Activated CD4-positive, alpha-beta memory T cell treated with anti-CD3 and anti-CD28 coated beads for 36 hours (primary cell): ENCODE data around the gene POLQ. TPM values are rescaled to one million over a fixed set of nuclear protein-coding genes. Genes with fewer than 3 reads are reported as not detected.
A peak's percentile ranks its signal among the peaks of the same experiment; 100 is the strongest.
"Not testable (repeated sequence)": the region's sequence is repeated elsewhere in the genome, so short reads cannot be mapped to it uniquely, and the experiment has no call there.

Experiments
- CTCF ChIA-PET: fragments of 350-600 bp; sonication (Branson Sonifier 250); formaldehyde crosslinking; loops from one replicate; lab custom pipeline; 2021; ENCODE audit warnings: antibody characterized with exemption, inconsistent platforms; lab: Charles Lee
- POLR2A ChIA-PET: fragments of 350-600 bp; sonication (Branson Sonifier 250); formaldehyde crosslinking; loops from one replicate; lab custom pipeline; 2021; ENCODE audit warnings: antibody characterized with exemption; lab: Charles Lee
- DNase-seq: peaks from one replicate; pipeline ENCODE4 v3.0.0-alpha.2; 2020
- H3K27ac Mint-ChIP-seq: one replicate; pipeline ENCODE4 v1.8.0; 2021; ENCODE audit warnings: mixed read lengths
- H3K27me3 Mint-ChIP-seq: one replicate; pipeline ENCODE4 v1.8.0; 2021; ENCODE audit warnings: mixed read lengths
- H3K36me3 Mint-ChIP-seq: one replicate; pipeline ENCODE4 v1.8.0; 2021; ENCODE audit warnings: mixed read lengths
- H3K4me1 Mint-ChIP-seq: one replicate; pipeline ENCODE4 v1.8.0; 2021; ENCODE audit warnings: low read depth, mixed read lengths
- H3K4me3 Mint-ChIP-seq: one replicate; pipeline ENCODE4 v1.8.0; 2021; ENCODE audit warnings: mild to moderate bottlenecking, mixed read lengths
- H3K9me3 Mint-ChIP-seq: one replicate; pipeline ENCODE4 v1.8.0; 2021; ENCODE audit warnings: mixed read lengths
- intact Hi-C: fragments of 100-400 bp; cut with micrococcal nuclease; formaldehyde crosslinking; loops from one replicate; pipeline ENCODE4 v1.15.1; 2023
- total RNA-seq, 2 experiments: library from RNA; stranded (reverse); gene quantifications; one replicate each; pipeline ENCODE4 v1.2.3, GENCODE V29; 2021

POLQ gene
- 10 to 100 TPM; 23.9 to 25.1 TPM for total RNA-seq

DNA sequence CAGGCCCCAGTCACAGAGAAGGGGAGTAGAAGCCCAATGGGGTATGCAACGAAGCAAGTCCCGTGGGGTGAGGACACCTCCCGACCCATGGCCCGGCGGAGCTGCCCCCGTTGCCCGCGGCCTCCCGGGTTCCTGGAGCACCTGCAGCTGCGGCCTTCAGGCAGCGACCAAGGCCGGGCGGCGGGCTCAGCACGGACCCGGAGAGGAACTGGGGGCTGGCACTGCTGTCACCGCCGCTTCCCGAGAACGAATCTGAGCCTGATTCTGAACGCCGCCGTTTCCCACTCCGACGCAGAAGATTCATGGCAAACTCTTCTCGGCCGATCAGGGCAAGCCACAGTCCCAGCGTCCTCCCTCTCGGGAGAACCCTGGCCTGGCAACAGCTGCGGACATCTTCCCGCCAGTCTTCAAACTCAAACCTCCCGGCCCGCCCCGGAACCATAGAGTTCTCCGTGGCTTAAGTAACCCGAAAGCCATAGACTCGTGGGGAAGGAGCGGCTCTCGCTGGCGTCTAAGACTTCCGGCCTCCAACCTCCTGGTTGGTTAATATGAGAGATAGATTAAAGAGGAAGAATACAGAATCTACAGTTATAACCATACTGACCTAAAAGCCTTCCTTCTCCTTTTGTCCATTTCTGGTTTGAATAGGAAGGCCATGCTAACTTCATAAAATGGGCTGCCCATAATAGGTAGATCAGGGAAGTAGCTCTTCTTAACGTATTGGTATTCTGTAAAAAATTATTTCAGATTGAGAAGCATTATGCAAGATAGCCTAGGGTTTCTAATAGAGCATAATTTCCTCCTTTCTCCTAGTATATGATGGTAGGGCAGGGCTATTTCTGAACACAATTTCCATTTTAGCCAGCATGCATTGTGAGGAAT is at the start of gene POLQ:
Gene POLQ, minus strand, starts transcription at position 415 of the 882 bp plus-strand sequence. Its CDS starts 111 bp downstream, at position 304.
- Mint-ChIP-seq H3K9me3 (no peaks in the 10 kb centered on the region), H3K27me3 (no peaks in the 10 kb centered on the region), H3K36me3 (peaks cover 23% of the 10 kb centered on the region), H3K27ac (peak within 1 kb of the TSS; percentile 92), H3K4me3 (peak within 1 kb of the TSS; percentile 86), H3K4me1 (peaks cover 6% of the 10 kb centered on the region)
- ChIA-PET CTCF (interaction anchor here (0.5 to 4.4 kb wide), 13 partner anchors 16 to 1522 kb away, joined by 3 to 28 read pairs (median 6); partner anchors contain the start of genes FAM162A, HCLS1, PDIA5 and SEMA5B), POLR2A (interaction anchor here (0.9 to 1.0 kb wide), 2 partner anchors 289 to 1134 kb away, joined by 3 read pairs; partner anchors contain the start of genes EAF2 and IQCB1)
- DNase-seq: peak; percentile 93
- intact Hi-C loops: loop anchor here (1.0 to 10.0 kb wide), 14 partner anchors 114 to 1481 kb away; partner anchors contain the start of genes EAF2, FAM162A, GOLGB1 and HCLS1

DNA sequence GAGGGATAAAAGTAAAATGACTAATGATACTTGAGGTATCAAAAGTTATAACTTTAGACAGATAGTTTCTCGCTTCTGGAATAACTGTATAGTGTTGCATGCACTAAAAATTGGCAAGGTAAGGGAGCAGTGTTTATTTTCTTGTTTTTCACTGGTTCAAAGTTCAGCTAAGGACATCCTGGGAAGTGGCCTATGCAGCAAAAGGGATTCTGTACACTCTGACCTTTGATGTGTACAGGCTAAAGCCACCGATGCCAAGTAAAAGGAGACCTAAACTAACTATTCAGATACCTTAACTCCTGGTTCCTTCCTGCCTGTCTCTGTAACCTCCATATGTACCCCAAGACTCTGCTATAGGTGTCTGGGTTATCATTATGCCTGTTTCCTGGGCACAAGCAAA is 49.1 kb upstream of the POLQ start:
- DNase-seq: no peak
- intact Hi-C loops: no loop called here
- H3K9me3 Mint-ChIP-seq: no peaks in the 10 kb centered on the region
- ChIA-PET POLR2A (no interaction called here), CTCF (no interaction called here)
- no peaks in the 10 kb centered on the region for H3K36me3 Mint-ChIP-seq
- H3K27ac Mint-ChIP-seq: no peak overlapping the region
- no peak overlapping the region for H3K4me3 Mint-ChIP-seq
- no peaks in the 10 kb centered on the region for H3K4me1 Mint-ChIP-seq
- H3K27me3 Mint-ChIP-seq: no peaks in the 10 kb centered on the region

DNA sequence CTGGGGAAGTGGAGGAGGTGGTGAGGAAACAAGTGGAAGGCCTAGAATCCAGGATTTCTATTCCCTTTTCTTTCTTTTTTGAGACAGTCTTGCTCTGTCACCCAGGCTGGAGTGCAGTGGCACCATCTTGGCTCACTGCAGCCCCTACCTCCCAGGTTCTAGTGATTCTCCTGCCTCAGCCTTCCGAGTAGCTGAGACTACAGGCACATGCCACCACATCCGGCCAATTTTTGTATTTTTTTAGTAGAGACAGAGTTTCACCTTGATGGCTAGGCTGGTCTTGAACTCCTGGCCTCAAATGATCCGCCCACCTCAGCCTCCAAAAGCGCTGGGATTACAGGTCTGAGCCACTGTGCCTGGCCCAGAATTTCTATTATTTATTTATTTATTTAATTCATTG is 48.0 kb upstream of the POLQ start:
- H3K27ac Mint-ChIP-seq, H3K36me3 Mint-ChIP-seq, H3K27me3 Mint-ChIP-seq, H3K4me1 Mint-ChIP-seq, DNase-seq, POLR2A ChIA-PET, intact Hi-C loops, CTCF ChIA-PET, H3K9me3 Mint-ChIP-seq, H3K4me3 Mint-ChIP-seq: not testable (repeated sequence)

DNA sequence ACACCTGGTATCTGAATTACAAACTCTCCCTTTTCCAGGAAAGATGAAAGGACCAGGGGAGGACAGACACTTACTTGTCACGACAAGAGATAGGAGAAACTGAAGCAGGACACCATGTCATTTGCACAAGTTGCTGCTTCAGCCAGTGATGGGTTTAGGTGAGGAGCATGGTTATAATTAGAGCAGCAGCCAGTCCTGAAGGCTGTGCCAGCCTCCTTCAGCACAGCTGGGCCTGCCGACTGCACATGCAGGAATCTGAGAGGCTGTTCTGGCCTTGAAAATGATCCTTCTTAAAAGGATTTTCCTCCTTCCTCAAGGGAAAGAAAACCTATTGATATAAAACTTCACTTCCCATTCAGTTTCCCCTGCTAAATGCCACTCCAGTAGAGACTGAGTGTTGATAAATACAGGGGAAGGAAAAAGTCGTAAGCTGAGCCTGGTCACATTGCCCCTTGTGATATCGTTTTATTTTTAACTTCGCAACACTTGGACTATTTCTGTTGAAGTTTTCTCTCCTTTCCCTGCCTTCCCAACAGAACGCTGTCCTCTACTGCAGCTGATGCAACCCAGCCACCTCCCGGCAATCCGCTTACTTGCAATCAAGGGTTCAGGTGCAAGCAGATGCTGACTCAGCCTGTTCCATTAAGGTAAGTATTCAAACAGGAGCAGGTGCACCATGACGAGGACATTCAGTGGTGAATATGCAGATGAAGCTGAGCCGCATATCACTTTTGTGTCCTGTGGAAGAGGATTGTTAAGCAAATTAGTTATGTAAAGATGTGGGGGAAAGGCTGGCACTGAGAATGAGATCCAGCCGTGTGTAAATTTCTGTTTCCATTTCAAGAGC is 47.3 kb upstream of the POLQ start, which contains the start of gene FBXO40:
Gene FBXO40, plus strand, starts transcription at position 524 of the 847 bp plus-strand sequence. CDS start 27,197 bp downstream, outside the sequence.
- intact Hi-C loops: no loop called here
- no peaks in the 10 kb centered on the region for H3K27me3 Mint-ChIP-seq
- no peak for DNase-seq
- no peaks in the 10 kb centered on the region for H3K9me3 Mint-ChIP-seq
- CTCF ChIA-PET: no interaction called here
- POLR2A ChIA-PET: no interaction called here
- H3K4me3 Mint-ChIP-seq: no peak within 1 kb of the TSS
- H3K27ac Mint-ChIP-seq: no peak within 1 kb of the TSS
- H3K36me3 Mint-ChIP-seq: no peaks in the 10 kb centered on the region
- no peaks in the 10 kb centered on the region for H3K4me1 Mint-ChIP-seq

DNA sequence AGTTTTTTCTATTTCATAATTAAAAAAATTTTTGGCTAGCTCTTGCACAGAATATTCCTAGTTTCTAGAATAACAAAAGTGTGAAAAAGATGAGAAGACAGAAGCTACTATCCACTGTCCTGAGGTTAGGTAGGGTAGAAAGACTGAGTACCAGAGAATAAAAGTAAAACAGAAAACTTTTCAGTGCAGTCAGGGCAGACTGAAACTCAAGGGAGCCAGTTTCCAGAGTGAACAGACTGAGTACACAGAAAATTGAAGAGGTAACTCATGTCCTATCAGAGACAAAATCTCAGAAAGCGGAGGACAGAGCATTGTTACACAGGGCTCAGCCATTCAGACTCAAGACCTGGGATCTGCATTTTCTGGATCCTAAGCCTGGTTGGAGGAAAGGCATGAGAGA is 38.6 kb upstream of the POLQ start:
- CTCF ChIA-PET: no interaction called here

DNA sequence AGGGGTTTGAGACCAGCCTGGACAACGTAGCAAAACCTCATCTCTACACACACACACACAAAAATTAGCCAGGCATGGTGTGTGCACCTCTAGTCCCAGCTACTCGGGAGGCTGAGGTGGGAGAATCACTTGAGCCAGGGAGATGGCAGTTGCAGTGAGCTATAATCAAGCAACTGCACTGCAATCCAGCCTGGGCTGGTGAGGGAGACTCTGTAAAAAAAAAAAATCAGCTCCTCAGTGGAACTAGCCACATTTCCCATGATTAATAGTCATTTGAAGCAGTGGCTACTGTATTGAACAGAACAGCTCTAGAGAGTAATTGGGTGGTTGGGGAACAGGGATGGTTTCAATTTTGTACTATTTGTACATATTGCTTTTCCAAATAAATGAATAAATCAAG is 35.9 kb upstream of the POLQ start:
- no peak for DNase-seq
- Mint-ChIP-seq H3K9me3 (no peaks in the 10 kb centered on the region), H3K36me3 (no peaks in the 10 kb centered on the region), H3K4me3 (no peak overlapping the region), H3K4me1 (no peaks in the 10 kb centered on the region), H3K27ac (no peak overlapping the region), H3K27me3 (peaks cover 4% of the 10 kb centered on the region)
- intact Hi-C loops: no loop called here
- ChIA-PET CTCF (no interaction called here), POLR2A (interaction anchor here (0.5 kb wide), 1 partner anchor 24 kb away, joined by 3 read pairs; no protein-coding TSS in a partner anchor)

More for the DNA sequence above, 38.6 kb upstream of the POLQ start:
- DNase-seq: no peak
- Mint-ChIP-seq H3K27me3 (peaks cover 4% of the 10 kb centered on the region), H3K4me1 (no peaks in the 10 kb centered on the region), H3K36me3 (no peaks in the 10 kb centered on the region), H3K4me3 (no peak overlapping the region), H3K27ac (no peak overlapping the region), H3K9me3 (no peaks in the 10 kb centered on the region)
- POLR2A ChIA-PET: no interaction called here
- intact Hi-C loops: no loop called here

DNA sequence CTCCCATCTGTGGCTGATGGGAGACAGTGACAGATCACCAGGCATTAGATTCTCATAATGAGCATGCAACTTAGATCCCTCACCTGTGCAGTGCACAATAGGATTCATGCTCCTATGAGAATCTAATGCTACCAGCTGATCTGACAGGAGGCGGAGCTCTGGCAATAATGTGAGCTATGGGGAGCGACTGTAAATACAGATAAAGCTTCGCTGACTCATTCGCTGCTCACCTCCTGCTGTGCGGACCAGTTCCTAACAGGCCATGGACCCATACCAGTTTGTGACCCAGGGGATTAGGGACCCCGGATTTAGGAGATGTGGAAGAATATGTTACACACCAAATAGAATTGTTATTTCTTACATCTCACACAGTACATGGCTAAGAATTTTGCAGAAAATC is 28.7 kb upstream of the POLQ start:
- POLR2A ChIA-PET: no interaction called here
- no peak overlapping the region for H3K27ac Mint-ChIP-seq
- H3K27me3 Mint-ChIP-seq: no peaks in the 10 kb centered on the region

DNA sequence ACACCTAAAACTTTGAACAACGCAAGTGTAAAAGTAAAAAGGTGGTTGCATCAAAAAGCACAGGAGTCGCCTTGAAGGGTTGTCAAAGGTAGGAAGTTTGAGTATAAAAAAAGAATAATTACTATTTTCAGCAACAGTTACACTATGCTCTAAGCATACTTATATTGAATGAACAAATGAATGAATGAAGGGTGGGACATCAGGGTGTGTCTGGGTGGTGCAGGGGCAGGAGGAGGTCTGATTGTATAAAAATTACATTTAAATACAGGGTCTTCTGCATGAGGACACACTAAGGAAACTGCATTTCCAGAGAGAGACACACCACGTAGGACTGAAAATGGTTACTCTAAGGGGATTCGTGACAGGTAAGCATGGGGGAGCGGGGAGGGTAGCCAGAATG is 21.9 kb upstream of the POLQ start, which contains the start of gene ARGFX:
Gene ARGFX, plus strand, starts transcription at position 301 of the 400 bp plus-strand sequence. CDS start 2,765 bp downstream, outside the sequence.
- H3K36me3 Mint-ChIP-seq: no peaks in the 10 kb centered on the region
- ChIA-PET POLR2A (no interaction called here), CTCF (no interaction called here)
- H3K9me3 Mint-ChIP-seq: no peaks in the 10 kb centered on the region
- no peak within 1 kb of the TSS for H3K4me3 Mint-ChIP-seq
- H3K4me1 Mint-ChIP-seq: no peaks in the 10 kb centered on the region
- intact Hi-C loops: no loop called here
- no peaks in the 10 kb centered on the region for H3K27me3 Mint-ChIP-seq
- no peak for DNase-seq
- no peak within 1 kb of the TSS for H3K27ac Mint-ChIP-seq

More for the DNA sequence above, 28.7 kb upstream of the POLQ start:
- Mint-ChIP-seq H3K4me3 (no peak overlapping the region), H3K36me3 (no peaks in the 10 kb centered on the region), H3K9me3 (no peaks in the 10 kb centered on the region), H3K4me1 (no peaks in the 10 kb centered on the region)
- CTCF ChIA-PET: no interaction called here
- DNase-seq: no peak
- intact Hi-C loops: no loop called here

DNA sequence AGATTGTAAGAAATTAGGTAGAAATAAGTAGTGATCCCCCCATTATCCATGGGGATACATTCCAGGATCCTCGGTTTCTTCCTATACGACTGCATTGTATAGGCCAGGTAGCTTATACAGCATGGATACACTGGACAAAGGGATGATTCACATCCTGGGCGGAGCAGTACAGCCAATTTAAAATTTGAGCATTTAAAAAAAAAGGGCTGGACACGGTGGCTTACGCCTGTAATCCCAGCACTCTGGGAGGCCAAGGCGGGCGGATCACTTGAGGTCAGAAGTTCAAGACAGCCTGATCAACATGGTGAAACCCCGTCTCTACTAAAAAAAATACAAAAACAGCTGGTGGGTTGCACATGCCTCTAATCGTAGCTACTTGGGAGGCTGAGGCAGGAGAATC is 21.0 kb upstream of the POLQ start:
- H3K9me3 Mint-ChIP-seq: no peaks in the 10 kb centered on the region
- POLR2A ChIA-PET: no interaction called here
- no peak overlapping the region for H3K4me3 Mint-ChIP-seq

DNA sequence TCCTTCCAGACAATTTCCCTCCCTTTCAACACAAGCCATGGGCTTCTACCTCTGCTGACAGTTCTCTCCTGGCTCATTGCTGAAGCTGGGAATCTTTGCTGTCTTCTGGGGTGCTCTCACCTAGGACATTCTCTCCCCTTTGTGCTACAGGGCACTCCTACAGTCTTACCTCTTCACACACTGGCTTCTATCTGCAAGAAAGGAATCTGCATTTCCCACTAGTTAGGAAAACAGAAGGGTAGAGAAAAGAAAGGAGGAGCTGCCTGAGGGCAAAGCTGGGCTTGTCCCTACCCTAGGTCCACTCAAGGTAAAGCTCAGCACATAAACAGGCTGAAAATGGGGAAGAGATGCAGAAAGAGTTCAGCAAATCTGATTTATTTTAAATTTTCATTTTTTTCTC is 16.4 kb upstream of the POLQ start:
- intact Hi-C loops: no loop called here
- ChIA-PET POLR2A (no interaction called here), CTCF (interaction anchor here (0.7 kb wide), 1 partner anchor 16 kb away, joined by 3 read pairs; the partner anchor contains the start of gene POLQ)
- Mint-ChIP-seq H3K4me3 (no peak overlapping the region), H3K9me3 (no peaks in the 10 kb centered on the region), H3K27ac (no peak overlapping the region), H3K4me1 (no peaks in the 10 kb centered on the region), H3K27me3 (peaks cover 5% of the 10 kb centered on the region), H3K36me3 (no peaks in the 10 kb centered on the region)
- DNase-seq: no peak

More for the DNA sequence above, 21.0 kb upstream of the POLQ start:
- CTCF ChIA-PET: no interaction called here
- H3K27me3 Mint-ChIP-seq: peaks cover 3% of the 10 kb centered on the region
- no peak overlapping the region for H3K27ac Mint-ChIP-seq
- no peaks in the 10 kb centered on the region for H3K4me1 Mint-ChIP-seq
- no peak for DNase-seq
- intact Hi-C loops: no loop called here
- H3K36me3 Mint-ChIP-seq: no peaks in the 10 kb centered on the region

DNA sequence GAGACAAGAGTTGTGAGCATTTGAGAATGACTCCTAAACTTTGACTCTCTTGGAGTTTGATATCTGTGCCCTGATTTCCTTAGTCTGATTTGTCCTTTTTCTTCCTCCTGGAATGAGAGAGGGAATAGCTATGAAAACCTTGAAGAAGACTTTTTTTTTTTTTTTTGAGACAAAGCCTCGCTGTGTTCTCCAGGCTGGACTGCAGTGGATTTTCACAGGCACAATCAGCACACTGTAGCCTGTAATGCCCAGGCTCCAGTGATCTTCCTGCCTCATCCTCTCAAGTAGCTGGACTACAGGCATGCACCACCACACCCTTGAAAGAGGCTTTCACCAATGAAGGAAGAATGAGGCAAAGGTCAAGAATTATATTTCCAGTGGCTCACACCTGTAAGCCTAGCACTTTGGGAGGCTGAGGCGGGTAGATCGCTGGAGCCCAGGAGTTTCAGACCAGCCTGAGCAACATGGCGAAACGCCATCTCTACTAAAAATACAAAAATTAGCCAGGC is 11.7 kb upstream of the POLQ start:
- Mint-ChIP-seq H3K36me3 (no peaks in the 10 kb centered on the region), H3K9me3 (no peaks in the 10 kb centered on the region), H3K4me1 (no peaks in the 10 kb centered on the region), H3K27me3 (peaks cover 9% of the 10 kb centered on the region), H3K27ac (no peak overlapping the region), H3K4me3 (no peak overlapping the region)
- intact Hi-C loops: no loop called here
- ChIA-PET POLR2A (interaction anchor here (0.7 kb wide), 1 partner anchor 24 kb away, joined by 3 read pairs; no protein-coding TSS in a partner anchor), CTCF (no interaction called here)
- DNase-seq: no peak
